ENCODE measurements around the gene SNX9.
"Not testable (repeated sequence)": the region's sequence is repeated elsewhere in the genome, so short reads cannot be mapped to it uniquely, and the experiment has no call there.

Gene SNX9

GRCh38 chr6:157831424-157832249 lies 8.6 kb downstream of the SNX9 start:
- peaks cover 35% of the 10 kb centered on the region for H3K4me1 Mint-ChIP-seq
- no peaks in the 10 kb centered on the region for H3K9me3 Mint-ChIP-seq
- no peak for DNase-seq (ENCODE audit: low spot score in 2 of 2)
- ATAC-seq (ENCODE audit: low read depth): no peak
- peak overlapping the region; percentile 33 for H3K4me3 Mint-ChIP-seq
- peaks cover 15% of the 10 kb centered on the region for H3K36me3 Mint-ChIP-seq
- no peaks in the 10 kb centered on the region for H3K27me3 Mint-ChIP-seq
- H3K27ac Mint-ChIP-seq: no peak overlapping the region

GRCh38 chr6:157832250-157832967 lies 9.4 kb downstream of the SNX9 start:
- H3K9me3 Mint-ChIP-seq: no peaks in the 10 kb centered on the region
- no peak overlapping the region for H3K27ac Mint-ChIP-seq
- no peaks in the 10 kb centered on the region for H3K27me3 Mint-ChIP-seq
- no peak for DNase-seq (ENCODE audit: low spot score in 2 of 2)
- no peak overlapping the region for H3K4me3 Mint-ChIP-seq
- peaks cover 15% of the 10 kb centered on the region for H3K36me3 Mint-ChIP-seq
- peaks cover 36% of the 10 kb centered on the region for H3K4me1 Mint-ChIP-seq
- no peak for ATAC-seq (ENCODE audit: low read depth)

- Mint-ChIP-seq H3K27ac (no peak overlapping the region), H3K27me3 (no peaks in the 10 kb centered on the region), H3K9me3 (no peaks in the 10 kb centered on the region), H3K4me3 (no peak overlapping the region), H3K4me1 (peaks cover 36% of the 10 kb centered on the region), H3K36me3 (peaks cover 11% of the 10 kb centered on the region)
- ATAC-seq (ENCODE audit: low read depth) (no peak), DNase-seq (ENCODE audit: low spot score in 2 of 2) (no peak)
These were observed 11.5 kb downstream of the SNX9 start for GRCh38 chr6:157834549-157834948.

GRCh38 chr6:157838718-157839430 lies 15.8 kb downstream of the SNX9 start:
- H3K4me1 Mint-ChIP-seq: peaks cover 32% of the 10 kb centered on the region
- H3K27me3 Mint-ChIP-seq: no peaks in the 10 kb centered on the region
- DNase-seq (ENCODE audit: low spot score in 2 of 2) (no peak), ATAC-seq (ENCODE audit: low read depth) (no peak)
- H3K27ac Mint-ChIP-seq: no peak overlapping the region
- H3K36me3 Mint-ChIP-seq: peaks cover 9% of the 10 kb centered on the region
- H3K4me3 Mint-ChIP-seq: no peak overlapping the region
- H3K9me3 Mint-ChIP-seq: no peaks in the 10 kb centered on the region

- no peak for ATAC-seq (ENCODE audit: low read depth)
- Mint-ChIP-seq H3K27ac (no peak overlapping the region), H3K4me3 (no peak overlapping the region), H3K9me3 (no peaks in the 10 kb centered on the region), H3K4me1 (peaks cover 33% of the 10 kb centered on the region), H3K36me3 (peaks cover 6% of the 10 kb centered on the region), H3K27me3 (no peaks in the 10 kb centered on the region)
- no peak for DNase-seq (ENCODE audit: low spot score in 2 of 2)
These were observed 16.6 kb downstream of the SNX9 start for GRCh38 chr6:157839606-157840005.

- Mint-ChIP-seq H3K9me3 (no peaks in the 10 kb centered on the region), H3K36me3 (peaks cover 6% of the 10 kb centered on the region), H3K27ac (no peak overlapping the region), H3K4me1 (peaks cover 35% of the 10 kb centered on the region), H3K4me3 (no peak overlapping the region), H3K27me3 (no peaks in the 10 kb centered on the region)
- ATAC-seq (ENCODE audit: low read depth) (no peak), DNase-seq (ENCODE audit: low spot score in 2 of 2) (no peak)
These were observed 17.2 kb downstream of the SNX9 start for GRCh38 chr6:157840261-157840660.

- DNase-seq (ENCODE audit: low spot score in 2 of 2): no peak
- Mint-ChIP-seq H3K9me3 (no peaks in the 10 kb centered on the region), H3K4me1 (peaks cover 36% of the 10 kb centered on the region), H3K4me3 (no peak overlapping the region), H3K27ac (no peak overlapping the region), H3K27me3 (no peaks in the 10 kb centered on the region), H3K36me3 (peaks cover 2% of the 10 kb centered on the region)
- ATAC-seq (ENCODE audit: low read depth): peak; percentile 14
These were observed 17.7 kb downstream of the SNX9 start for GRCh38 chr6:157840776-157841175.

- no peaks in the 10 kb centered on the region for H3K9me3 Mint-ChIP-seq
- ATAC-seq (ENCODE audit: low read depth) (peak; percentile 92), DNase-seq (ENCODE audit: low spot score in 2 of 2) (peak in 1 of 2 donors; percentile 21)
- H3K27ac Mint-ChIP-seq: no peak overlapping the region
- no peaks in the 10 kb centered on the region for H3K27me3 Mint-ChIP-seq
- H3K4me3 Mint-ChIP-seq: no peak overlapping the region
- H3K4me1 Mint-ChIP-seq: peaks cover 41% of the 10 kb centered on the region
- peaks cover under 1% of the 10 kb centered on the region for H3K36me3 Mint-ChIP-seq
These were observed 18.3 kb downstream of the SNX9 start for GRCh38 chr6:157841211-157841840.

GRCh38 chr6:157842212-157842611 lies 19.2 kb downstream of the SNX9 start:
- Mint-ChIP-seq H3K4me3 (no peak overlapping the region), H3K4me1 (peaks cover 43% of the 10 kb centered on the region), H3K36me3 (no peaks in the 10 kb centered on the region), H3K27me3 (no peaks in the 10 kb centered on the region), H3K9me3 (no peaks in the 10 kb centered on the region), H3K27ac (peak overlapping the region; percentile 16)
- DNase-seq (ENCODE audit: low spot score in 2 of 2) (no peak), ATAC-seq (ENCODE audit: low read depth) (no peak)

- not testable (repeated sequence) for H3K27ac Mint-ChIP-seq, H3K36me3 Mint-ChIP-seq
These were observed 21.1 kb downstream of the SNX9 start for GRCh38 chr6:157844196-157844595.

GRCh38 chr6:157845493-157846259 lies 22.6 kb downstream of the SNX9 start:
- H3K27ac Mint-ChIP-seq: peak overlapping the region; percentile 64

More at GRCh38 chr6:157844196-157844595, 21.1 kb downstream of the SNX9 start:
- H3K4me1 Mint-ChIP-seq: peaks cover 50% of the 10 kb centered on the region
- not testable (repeated sequence) for ATAC-seq (ENCODE audit: low read depth); H3K27me3 Mint-ChIP-seq; DNase-seq (ENCODE audit: low spot score in 2 of 2); H3K4me3 Mint-ChIP-seq; H3K9me3 Mint-ChIP-seq

GRCh38 chr6:157847846-157848245 lies 24.8 kb downstream of the SNX9 start:
- Mint-ChIP-seq H3K27ac (no peak overlapping the region), H3K4me1 (peaks cover 40% of the 10 kb centered on the region), H3K9me3 (peaks cover 6% of the 10 kb centered on the region), H3K36me3 (peaks cover 10% of the 10 kb centered on the region), H3K4me3 (no peak overlapping the region), H3K27me3 (no peaks in the 10 kb centered on the region)
- ATAC-seq (ENCODE audit: low read depth): no peak
- DNase-seq (ENCODE audit: low spot score in 2 of 2): no peak

More at GRCh38 chr6:157845493-157846259, 22.6 kb downstream of the SNX9 start:
- Mint-ChIP-seq H3K27me3 (no peaks in the 10 kb centered on the region), H3K36me3 (peaks cover 9% of the 10 kb centered on the region), H3K9me3 (peaks cover 1% of the 10 kb centered on the region), H3K4me3 (peak overlapping the region; percentile 31), H3K4me1 (peaks cover 56% of the 10 kb centered on the region)
- DNase-seq (ENCODE audit: low spot score in 2 of 2) (no peak), ATAC-seq (ENCODE audit: low read depth) (no peak)

GRCh38 chr6:157848693-157849092 lies 25.6 kb downstream of the SNX9 start:
- H3K36me3 Mint-ChIP-seq: peaks cover 15% of the 10 kb centered on the region
- DNase-seq (ENCODE audit: low spot score in 2 of 2) (no peak), ATAC-seq (ENCODE audit: low read depth) (no peak)
- no peak overlapping the region for H3K27ac Mint-ChIP-seq
- peaks cover 11% of the 10 kb centered on the region for H3K9me3 Mint-ChIP-seq
- H3K4me1 Mint-ChIP-seq: peaks cover 42% of the 10 kb centered on the region
- no peaks in the 10 kb centered on the region for H3K27me3 Mint-ChIP-seq
- H3K4me3 Mint-ChIP-seq: no peak overlapping the region
